Ovary (tissue), 3 donors: ENCODE measurements around the gene HOXA6.

ENCODE experiments used
- CTCF ChIP-seq, 3 donors: fragments of 450-650 bp in 2 of 3; fragments of 200-600 bp in 1 of 3; IDR thresholded peaks; one replicate each; pipeline versions ENCODE4 v1.5.1 to v1.8.0; 2016 to 2022; ENCODE audit warnings: antibody characterized with exemption in 3 of 3, mild to moderate bottlenecking in 1 of 3
- EP300 ChIP-seq: sonication (generic); formaldehyde crosslinking; IDR thresholded peaks from one replicate; pipeline ENCODE4 v1.6.1; 2017; ENCODE audit warnings: antibody characterized with exemption
- POLR2A ChIP-seq: fragments of 450-650 bp; IDR thresholded peaks from one replicate; pipeline ENCODE4 v1.6.1; 2017; ENCODE audit warnings: antibody characterized with exemption, mild to moderate bottlenecking, moderate library complexity
- donor health status: DM: no; HTN: no; CAD: no.

GRCh38 chr7:27108390-27109127, 39.0 kb downstream of the HOXA6 start:
- TF ChIP-seq CTCF (IDR thresholded peaks at IDR 0.05) (no peak), POLR2A (no peak), EP300 (no peak)
